ENCODE results near the gene LARP7.

The LARP7 gene

GRCh38 chr4:112673686-112674085 is 36.7 kb downstream of the LARP7 start:
- no peak for TF ChIP-seq ARNTL (CRISPR knock-in tag; IDR thresholded peaks at IDR 0.05; ENCODE audit: borderline replicate concordance, low read depth)
- TF ChIP-seq ZNF8 (CRISPR knock-in tag; IDR thresholded peaks at IDR 0.05), result no peak
- TF ChIP-seq ESRRG (CRISPR knock-in tag; IDR thresholded peaks at IDR 0.05), result no peak
- no peak for TF ChIP-seq PATZ1 (CRISPR knock-in tag; IDR thresholded peaks at IDR 0.05; ENCODE audit: borderline replicate concordance)
- no peak for TF ChIP-seq ZFP3 (CRISPR knock-in tag; IDR thresholded peaks at IDR 0.05)
- no peak for TF ChIP-seq GLIS3 (CRISPR knock-in tag; IDR thresholded peaks at IDR 0.05)
- TF ChIP-seq ISL1 (CRISPR knock-in tag; IDR thresholded peaks at IDR 0.05), result no peak
- TF ChIP-seq RARB (CRISPR knock-in tag; IDR thresholded peaks at IDR 0.05), result no peak
- no peak for TF ChIP-seq POU6F1 (CRISPR knock-in tag; IDR thresholded peaks at IDR 0.05; ENCODE audit: borderline replicate concordance, low read depth)
- no peak for TF ChIP-seq CSDC2 (CRISPR knock-in tag; IDR thresholded peaks at IDR 0.05)
- no peak for TF ChIP-seq CSRNP3 (CRISPR knock-in tag; IDR thresholded peaks at IDR 0.05)
- no peak for TF ChIP-seq TCF4 (CRISPR knock-in tag; IDR thresholded peaks at IDR 0.05; ENCODE audit: borderline replicate concordance)
- no peak for TF ChIP-seq ZFP30 (CRISPR knock-in tag; IDR thresholded peaks at IDR 0.05)
- no peak for TF ChIP-seq ZC3H10 (CRISPR knock-in tag; IDR thresholded peaks at IDR 0.05)
- no peak for TF ChIP-seq ZNF70 (CRISPR knock-in tag; IDR thresholded peaks at IDR 0.05)
- TF ChIP-seq PPARA (CRISPR knock-in tag; IDR thresholded peaks at IDR 0.05; ENCODE audit: borderline replicate concordance), result no peak
- TF ChIP-seq ZNF565 (CRISPR knock-in tag; conservative IDR thresholded peaks at IDR 0.05; ENCODE audit: low read depth), result no peak
- TF ChIP-seq OSR1 (CRISPR knock-in tag; IDR thresholded peaks at IDR 0.05), result no peak
- TF ChIP-seq SNAI2 (CRISPR knock-in tag; IDR thresholded peaks at IDR 0.05), result no peak
- no peak for ATAC-seq

- ATAC-seq, result no peak
- TF ChIP-seq ISL1 (CRISPR knock-in tag; IDR thresholded peaks at IDR 0.05) (no peak), OSR1 (CRISPR knock-in tag; IDR thresholded peaks at IDR 0.05) (no peak), CREB5 (CRISPR knock-in tag; IDR thresholded peaks at IDR 0.05; ENCODE audit: low read depth) (no peak), ZNF70 (CRISPR knock-in tag; IDR thresholded peaks at IDR 0.05) (no peak), SNAI2 (CRISPR knock-in tag; IDR thresholded peaks at IDR 0.05) (no peak), CSDC2 (CRISPR knock-in tag; IDR thresholded peaks at IDR 0.05) (no peak), ZNF8 (CRISPR knock-in tag; IDR thresholded peaks at IDR 0.05) (no peak), CSRNP3 (CRISPR knock-in tag; IDR thresholded peaks at IDR 0.05) (no peak), ARNTL (CRISPR knock-in tag; IDR thresholded peaks at IDR 0.05; ENCODE audit: borderline replicate concordance, low read depth) (no peak), ZC3H10 (CRISPR knock-in tag; IDR thresholded peaks at IDR 0.05) (no peak), ZNF565 (CRISPR knock-in tag; conservative IDR thresholded peaks at IDR 0.05; ENCODE audit: low read depth) (no peak), POU6F1 (CRISPR knock-in tag; IDR thresholded peaks at IDR 0.05; ENCODE audit: borderline replicate concordance, low read depth) (no peak), RARB (CRISPR knock-in tag; IDR thresholded peaks at IDR 0.05) (no peak), PATZ1 (CRISPR knock-in tag; IDR thresholded peaks at IDR 0.05; ENCODE audit: borderline replicate concordance) (no peak), ESRRG (CRISPR knock-in tag; IDR thresholded peaks at IDR 0.05) (no peak), BACH2 (CRISPR knock-in tag; IDR thresholded peaks at IDR 0.05; ENCODE audit: borderline replicate concordance) (no peak), ZFP3 (CRISPR knock-in tag; IDR thresholded peaks at IDR 0.05) (no peak), TOX (CRISPR knock-in tag; IDR thresholded peaks at IDR 0.05; ENCODE audit: borderline replicate concordance) (no peak), TSHZ2 (CRISPR knock-in tag; IDR thresholded peaks at IDR 0.05) (no peak)
Measured at GRCh38 chr4:112674376-112674775, 37.4 kb downstream of the LARP7 start.
